A204.1 (cell line): ENCODE data around the gene NXPE3.

ENCODE experiments used
- FAIRE-seq: peaks from 2 replicates; lab custom pipeline; 2012; peaks lifted over from hg19 to GRCh38; lab: Jason Lieb, UNC

Gene NXPE3

DNA sequence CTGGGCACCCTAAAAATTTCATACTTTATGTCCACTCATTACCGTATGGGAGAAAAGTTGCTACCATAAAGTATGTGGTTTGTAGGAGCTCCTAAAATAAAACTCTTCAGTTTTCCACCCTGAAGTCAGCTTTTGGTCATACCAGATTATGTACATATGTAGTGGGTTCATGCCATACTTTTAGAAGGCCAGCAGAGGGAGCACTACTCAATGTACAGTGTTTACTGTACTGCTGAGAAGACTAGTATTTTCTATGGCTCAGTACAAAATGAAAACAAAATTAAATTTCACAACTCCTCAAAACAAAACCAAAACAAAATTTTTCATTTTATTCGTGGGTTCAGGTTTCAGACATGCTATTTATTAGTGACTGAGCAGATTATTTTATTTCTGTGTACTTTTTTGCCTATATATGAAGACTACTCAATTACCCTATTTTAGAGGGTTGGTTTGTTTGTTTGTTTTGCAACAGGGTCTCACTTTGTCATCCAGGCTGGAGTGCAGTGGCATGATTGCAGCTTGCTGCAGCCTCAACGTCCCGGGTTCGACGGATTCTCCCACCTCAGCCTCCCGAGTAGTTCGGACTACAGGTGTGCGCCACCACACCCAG lies 24.3 kb downstream of the NXPE3 start:
- peak; percentile 99 for FAIRE-seq

DNA sequence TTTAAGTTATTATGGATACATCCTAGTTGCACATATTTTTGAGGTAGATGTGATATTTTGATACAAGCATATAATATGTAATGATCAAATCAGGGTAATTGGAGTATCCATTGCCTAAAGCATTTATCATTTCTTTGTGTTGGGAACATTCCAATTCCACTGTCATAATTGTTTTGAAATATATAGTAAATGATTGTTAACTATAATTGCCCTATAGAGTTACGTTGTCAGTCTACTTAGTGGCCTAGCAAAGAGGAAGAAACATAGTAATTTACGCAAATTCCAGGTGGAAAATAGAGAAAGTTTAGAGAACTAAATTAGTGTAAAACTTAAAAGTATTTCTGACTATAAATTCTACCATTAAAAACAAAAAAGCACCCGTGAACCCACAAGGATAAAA lies 24.9 kb downstream of the NXPE3 start:
- FAIRE-seq, result no peak

DNA sequence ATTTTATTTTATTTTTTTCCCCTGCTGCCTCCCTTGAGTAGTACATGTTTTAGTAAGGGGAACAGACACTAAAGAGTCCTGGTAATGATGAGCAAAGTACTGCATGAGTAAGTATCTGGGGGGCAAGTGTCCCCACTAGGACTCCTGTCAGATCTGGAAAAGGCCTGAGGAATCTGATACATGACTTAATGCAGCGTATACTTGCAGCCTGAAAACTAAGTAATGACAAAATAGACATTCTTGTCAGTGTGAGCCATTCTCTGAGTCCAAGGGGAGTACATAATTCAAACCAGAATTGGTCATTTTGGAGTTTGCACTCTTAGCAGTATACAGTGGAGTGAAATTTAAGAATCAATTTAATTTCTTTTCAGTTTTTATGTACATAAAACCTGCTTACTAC lies 27.5 kb downstream of the NXPE3 start:
- no peak for FAIRE-seq

DNA sequence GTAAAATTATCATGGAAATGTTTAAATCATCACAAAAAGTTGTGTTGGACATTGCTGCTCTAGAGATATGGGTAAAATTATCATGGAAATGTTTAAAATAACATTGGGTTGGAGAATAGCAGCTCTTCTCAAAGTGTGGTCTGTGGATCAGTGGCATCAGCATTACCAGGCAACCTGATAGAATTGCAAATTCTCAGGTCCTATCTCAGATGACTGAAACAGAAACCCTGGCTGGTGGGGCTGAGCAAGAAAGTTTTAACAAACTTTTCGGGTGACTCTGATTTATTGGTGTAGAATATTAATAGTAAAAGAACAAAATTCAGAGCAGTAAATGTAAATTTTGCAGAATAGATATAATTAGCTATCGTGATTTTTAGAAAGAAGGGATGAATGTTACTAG lies 28.9 kb downstream of the NXPE3 start:
- FAIRE-seq, result no peak

DNA sequence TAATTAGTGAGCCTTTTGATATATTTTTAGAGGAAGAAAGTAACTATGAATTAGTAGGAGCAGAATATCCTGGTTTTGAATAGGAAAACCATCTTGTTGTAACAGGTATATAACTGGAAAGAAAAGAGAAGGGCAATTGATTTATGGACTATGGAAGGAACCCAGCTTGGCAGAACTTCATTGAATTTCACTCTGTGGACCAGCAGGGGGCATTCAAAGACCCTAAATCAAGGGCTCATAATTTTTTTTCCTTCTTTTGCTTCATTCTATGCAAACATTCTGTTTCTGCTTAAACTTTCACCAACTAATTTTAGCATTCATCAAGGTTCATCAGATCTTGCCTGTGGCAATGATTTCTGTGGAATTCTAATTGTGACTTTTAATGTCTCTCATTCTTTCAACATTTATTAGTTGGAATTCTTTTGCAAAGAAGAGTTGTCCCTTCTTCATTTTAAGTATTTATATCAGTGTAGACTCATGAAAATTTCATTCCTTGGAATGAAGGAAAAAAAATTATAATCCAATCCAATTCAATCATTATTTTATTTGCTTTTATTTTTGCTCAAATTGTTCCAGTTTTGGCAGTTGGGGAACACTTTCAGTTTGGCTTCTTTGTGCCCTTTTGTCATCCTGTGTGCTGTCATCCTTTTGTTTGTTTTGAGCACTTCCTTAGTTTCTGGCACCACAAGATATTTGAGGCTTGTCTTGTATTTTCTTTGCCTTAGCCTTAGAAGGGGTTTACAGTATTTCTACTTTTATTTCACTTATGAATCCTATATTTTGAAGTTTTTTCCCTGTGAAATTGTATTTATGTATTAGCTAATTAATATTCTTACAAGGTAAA lies 30.4 kb downstream of the NXPE3 start:
- FAIRE-seq, result peak; percentile 37

DNA sequence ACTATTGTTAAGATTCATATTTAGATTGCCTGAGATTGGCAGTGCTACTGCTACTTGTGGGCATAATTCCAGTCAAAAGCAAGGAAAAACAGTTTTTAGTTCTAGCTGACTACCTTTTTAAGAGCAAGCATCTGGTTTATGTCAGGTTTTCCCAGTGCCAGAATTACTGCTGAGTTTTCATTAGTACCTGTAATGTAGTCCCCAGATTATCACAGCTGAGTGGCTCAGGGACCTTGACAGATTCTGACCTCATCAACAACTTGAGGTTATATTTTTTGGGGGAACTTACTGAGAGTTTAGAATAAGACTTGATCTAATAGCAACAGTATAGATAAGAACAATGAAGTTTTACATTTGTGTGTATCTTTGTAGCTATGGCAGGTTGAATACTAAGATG lies 31.0 kb downstream of the NXPE3 start:
- no peak for FAIRE-seq

DNA sequence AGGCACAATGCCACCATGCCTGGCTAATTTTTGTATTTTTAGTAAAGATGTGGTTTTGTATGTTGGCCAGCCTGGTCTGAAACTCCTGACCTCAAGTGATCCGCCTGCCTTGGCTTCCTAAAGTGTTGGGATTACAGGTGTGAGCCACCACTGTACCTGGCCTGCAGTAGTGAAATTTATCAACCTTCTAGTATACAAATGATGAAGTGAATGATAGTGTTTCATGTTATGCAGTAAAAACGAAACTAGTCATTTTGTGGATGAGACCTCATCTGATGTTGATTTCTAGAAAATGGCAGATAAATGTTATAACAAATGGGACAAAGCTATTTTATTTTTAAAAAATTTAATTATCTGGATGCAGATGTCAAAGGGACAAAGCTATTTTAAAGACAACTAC lies 32.9 kb downstream of the NXPE3 start:
- no peak for FAIRE-seq

DNA sequence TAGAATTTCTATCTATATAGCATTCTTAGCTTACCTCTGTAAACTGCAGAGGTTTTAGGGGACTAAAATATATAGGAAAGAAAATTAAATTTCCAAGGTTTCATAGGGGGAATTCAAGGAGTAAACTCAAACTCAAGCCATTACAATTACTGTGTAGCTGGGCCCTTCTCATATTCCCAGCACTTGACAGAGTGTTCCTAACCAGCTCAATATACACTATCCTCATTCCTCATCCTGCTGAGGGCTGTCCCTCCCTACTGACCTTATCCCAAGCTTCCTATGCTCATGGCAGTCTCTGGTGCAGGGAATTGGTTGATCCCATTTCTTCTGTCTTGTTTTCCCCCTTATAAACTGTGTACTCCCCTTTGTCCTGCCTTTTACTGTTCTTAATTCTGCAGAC lies 33.9 kb downstream of the NXPE3 start:
- FAIRE-seq, result no peak

DNA sequence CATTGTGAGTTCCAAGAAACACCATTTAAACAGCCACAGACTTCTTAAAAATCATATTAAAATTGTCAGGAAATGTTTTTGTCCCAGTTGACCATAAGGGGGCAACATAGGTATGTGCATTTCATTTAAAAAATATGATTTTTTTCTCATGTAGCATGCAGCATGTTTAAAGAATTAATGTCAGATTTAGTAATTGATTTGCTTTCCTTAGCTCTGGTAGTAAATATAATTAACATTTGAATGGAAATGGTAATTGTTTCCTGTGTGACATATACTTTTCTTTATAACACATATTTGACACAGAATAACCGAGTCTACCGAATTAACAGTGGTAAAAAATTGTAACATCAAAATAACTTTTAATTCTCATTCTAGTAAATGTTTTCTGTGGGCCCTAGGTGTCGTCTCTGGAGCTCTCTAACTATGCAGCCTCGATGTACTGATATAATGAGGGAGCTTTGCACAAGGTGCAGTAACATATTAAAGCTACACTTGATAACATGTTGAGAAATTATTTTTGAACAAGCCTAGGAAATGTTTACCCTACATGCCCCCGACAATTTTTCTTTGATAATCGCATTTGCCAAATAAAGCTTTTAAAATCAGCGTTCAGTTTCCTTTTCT lies 34.9 kb downstream of the NXPE3 start:
- peak; percentile 98 for FAIRE-seq

DNA sequence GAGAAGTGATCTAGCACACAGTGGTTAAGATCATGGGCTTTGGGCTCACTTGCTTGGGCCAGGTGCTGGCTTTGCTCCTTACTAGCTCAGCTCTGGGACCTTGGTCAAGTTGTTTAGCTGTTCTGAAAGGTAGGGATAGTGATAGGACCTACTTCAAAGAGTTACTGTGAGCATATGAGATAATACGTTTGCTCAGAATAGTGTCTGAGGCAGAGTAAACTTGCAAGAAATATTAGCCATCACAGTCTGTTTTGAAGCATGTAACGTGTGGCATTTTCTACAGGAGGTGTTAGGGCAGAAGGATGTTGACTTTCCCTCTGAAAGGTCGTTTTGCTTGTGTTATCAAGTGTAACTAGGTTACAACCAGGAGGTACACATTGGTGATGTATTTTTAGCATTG lies 35.8 kb downstream of the NXPE3 start:
- FAIRE-seq, result no peak

DNA sequence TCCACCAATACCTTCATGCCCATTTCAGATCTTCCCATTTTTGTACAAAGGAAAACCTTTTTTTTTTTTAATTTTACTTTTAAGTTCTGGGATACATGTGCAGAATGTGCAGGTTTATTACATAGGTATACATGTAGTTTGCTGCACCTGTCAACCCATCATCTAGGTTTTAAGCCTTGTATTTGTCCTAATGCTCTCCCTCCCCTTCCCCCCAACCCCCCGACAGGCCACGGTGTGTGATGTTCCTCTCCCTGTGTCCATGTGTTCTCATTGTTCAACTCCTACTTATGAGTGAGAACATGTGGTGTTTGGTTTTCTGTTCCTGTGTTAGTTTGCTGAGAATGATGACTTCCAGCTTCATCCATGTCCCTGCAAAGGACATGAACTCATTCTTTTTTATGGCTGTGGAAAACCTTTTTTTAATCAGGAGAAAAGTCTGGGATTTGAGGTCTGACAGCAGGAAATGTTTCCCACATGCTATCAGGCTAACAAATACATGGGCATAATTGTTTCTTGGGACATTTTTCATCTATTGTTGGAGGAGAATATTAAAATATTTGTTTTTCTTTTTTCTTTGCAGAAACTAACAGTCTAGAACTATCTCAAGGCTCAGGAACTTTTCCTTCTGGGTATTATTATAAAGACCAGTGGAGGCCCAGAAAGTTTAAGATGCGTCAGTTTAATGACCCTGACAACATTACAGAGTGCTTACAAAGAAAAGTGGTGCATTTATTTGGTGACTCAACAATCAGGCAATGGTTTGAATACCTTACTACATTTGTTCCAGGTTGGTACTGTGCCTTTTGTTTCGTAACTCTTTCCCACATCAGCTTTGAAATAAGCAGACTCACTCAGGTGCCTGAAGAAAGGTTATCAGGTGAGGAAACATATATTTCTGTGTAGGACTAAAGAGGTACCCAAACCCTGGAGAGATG lies 37.5 kb downstream of the NXPE3 start:
- no peak for FAIRE-seq

DNA sequence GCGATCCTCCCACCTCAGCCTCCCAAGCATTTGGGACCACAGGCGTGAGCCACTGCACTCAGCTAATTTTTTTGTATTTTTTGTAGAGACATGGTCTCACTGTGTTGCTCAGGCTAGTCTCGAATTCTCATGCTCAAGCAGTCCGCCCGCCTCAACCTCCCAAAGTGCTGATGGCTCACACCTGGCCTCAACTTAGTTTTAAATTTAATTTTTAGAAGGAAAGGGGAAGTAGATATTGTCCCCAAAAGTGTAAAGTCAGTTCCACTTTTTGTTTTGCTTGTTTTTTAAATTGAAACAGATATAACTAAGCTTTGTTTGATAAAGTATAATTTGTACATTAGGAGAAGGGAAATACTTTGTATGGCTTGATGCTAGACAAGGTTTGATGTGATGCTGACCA lies 39.0 kb downstream of the NXPE3 start:
- no peak for FAIRE-seq

DNA sequence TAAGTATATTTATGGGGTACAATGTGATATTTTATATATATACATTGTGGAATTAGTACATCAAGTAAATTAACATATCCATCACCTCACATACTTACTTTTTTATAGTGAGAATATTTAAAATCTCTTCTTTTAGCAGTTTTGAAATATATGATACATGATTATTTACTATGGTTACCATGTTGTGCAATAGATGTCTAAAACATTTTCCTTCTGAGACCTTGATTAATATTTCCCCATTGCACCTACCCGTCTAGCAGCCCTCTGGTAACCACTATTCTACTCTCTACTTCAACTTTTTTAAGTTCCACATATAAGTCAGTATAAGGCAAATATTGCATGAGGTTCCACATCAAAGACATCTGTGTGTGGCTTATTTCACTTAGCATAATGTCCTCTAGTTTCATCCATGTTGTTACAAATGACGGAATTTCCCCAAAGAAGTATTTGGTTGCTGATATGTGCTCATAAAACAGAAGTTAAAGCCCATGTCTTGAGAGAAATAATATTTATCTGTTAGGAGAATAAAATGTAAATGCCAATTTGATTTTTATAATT lies 40.7 kb downstream of the NXPE3 start:
- no peak for FAIRE-seq

DNA sequence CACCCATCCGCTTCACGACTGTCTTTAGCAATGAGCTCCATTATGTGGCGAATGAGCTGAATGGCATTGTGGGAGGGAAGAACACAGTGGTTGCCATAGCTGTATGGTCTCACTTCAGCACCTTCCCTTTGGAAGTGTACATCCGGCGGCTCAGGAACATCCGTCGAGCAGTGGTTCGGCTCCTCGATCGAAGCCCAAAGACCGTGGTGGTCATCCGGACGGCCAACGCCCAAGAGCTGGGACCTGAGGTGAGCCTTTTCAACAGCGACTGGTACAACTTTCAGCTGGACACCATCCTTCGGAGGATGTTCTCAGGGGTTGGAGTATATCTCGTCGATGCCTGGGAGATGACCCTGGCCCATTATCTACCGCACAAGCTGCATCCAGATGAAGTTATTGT lies 42.5 kb downstream of the NXPE3 start:
- no peak for FAIRE-seq

DNA sequence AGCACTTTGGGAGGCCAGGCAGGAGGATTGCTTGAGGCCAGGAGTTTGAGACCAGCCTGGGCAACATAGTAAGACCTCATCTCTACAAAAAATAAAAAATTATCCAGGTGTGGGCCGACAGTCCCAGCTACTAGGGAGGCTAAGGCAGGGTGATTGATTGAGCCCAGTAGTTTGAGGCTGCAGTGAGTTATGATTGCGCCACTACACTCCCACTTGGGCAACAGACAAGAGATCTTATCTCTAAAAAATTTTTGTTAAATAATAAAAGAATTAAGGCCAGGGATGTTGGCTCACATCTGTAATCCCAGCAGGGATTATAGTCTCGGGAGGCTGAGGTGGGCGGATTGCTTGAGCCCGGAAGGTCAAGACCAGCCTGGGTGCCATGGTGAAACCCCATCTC lies 44.5 kb downstream of the NXPE3 start:
- FAIRE-seq, result no peak

DNA sequence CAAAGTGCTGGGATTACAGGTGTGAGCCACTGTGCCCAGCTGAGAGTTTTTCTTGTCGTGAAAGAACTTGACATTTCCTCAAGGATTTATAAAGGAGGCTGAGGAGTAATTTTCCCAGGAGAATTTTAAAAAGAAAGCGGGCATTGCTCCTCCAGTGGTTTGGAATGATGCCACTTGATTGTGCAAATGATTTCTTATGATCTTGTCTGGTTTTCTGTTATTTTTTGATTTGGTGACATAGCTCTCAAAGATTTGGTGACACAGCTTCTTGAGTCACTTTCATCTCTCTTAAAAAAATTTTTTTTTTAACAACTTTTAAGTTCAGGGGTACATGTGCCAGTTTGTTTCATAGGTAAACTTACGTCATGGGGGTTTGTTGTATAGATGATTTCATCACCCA lies 45.7 kb downstream of the NXPE3 start:
- no peak for FAIRE-seq

DNA sequence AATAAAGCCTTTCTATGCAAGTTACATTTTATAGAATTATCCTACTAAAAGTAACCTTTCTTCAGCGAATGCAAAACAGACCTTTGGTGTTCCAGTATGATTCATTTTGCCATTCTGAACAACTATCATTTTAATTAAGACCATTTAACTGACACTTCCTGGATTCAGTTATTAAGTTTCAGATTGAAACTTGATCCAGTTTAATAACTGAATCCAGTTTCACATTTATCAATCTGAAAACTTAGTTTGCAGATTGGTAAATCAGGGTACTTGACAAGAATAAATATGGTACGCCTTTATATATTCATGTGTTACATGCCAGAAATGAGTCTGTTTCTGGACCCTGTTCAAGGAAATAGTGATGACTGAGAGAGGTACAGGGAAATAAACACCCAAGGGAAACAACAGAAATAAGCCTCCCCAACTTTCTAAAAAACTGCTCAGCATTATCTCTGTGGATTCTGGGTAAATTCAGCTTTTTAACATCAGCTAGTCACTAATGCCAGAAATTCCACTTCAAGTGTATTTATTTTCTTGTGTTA lies 47.0 kb downstream of the NXPE3 start:
- no peak for FAIRE-seq

DNA sequence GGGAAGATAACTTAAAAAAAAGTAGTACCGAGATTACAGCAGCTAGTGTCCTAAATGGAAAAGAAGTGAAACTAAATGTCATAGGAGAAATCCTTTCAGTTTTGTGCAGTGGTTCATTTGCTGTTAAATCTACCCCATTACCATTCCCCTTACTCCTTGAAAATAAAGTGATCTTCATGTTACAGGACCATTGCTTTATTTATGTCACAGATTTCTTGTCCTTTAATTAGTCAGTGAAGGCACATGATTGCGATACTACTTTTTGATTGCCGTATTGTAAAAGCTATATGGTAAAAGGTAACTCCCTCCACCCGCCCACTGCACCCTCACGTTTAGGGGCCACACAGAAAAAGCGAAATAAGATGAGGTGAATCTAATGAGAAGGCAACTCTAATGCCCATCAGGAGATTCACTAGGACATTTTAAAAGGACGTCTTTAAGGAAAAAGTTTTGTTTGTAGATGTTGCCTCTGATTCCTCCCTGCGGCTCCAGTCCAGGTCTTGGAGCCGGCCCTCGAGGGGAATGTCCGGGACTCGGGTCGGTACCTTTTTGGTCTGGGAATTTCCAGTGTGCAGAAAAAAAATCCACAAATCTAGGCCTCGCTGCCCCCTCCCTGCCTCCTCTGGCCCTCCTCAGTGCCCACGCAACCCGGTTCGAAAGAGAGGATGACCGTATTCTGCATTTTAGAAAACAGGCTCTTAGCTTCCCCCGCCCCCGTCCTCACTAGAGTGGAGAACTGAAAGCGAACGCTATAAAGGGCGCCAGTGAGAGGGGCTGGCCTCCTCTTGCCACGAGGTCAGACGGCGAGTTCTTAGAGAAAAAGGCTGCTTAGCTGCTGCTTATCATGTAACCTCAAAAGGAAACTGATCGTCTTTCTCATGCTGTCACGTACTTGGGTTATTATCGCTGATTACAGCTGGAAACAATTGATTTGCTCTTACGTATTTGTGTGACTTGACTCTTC lies 48.5 kb downstream of the NXPE3 start:
- peak; percentile 43 for FAIRE-seq

DNA sequence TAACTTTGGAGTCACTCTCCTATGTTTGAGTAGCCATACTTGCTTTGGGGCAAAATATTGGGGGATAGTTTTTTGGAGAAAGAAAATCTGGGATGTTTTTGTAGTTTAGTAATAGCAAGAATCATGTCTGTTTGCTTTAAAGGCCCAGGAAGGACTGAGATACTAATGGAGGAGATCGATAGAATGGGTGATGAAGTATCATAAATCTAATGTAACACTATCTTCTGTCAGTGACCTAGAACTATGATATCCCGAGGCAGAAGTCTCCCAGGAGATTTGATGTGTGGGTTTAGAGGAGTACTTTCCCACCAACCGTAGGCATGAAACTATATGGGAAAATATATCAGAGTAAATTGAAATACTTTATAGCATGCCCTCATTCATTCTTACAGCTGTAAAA lies 49.3 kb downstream of the NXPE3 start:
- no peak for FAIRE-seq

DNA sequence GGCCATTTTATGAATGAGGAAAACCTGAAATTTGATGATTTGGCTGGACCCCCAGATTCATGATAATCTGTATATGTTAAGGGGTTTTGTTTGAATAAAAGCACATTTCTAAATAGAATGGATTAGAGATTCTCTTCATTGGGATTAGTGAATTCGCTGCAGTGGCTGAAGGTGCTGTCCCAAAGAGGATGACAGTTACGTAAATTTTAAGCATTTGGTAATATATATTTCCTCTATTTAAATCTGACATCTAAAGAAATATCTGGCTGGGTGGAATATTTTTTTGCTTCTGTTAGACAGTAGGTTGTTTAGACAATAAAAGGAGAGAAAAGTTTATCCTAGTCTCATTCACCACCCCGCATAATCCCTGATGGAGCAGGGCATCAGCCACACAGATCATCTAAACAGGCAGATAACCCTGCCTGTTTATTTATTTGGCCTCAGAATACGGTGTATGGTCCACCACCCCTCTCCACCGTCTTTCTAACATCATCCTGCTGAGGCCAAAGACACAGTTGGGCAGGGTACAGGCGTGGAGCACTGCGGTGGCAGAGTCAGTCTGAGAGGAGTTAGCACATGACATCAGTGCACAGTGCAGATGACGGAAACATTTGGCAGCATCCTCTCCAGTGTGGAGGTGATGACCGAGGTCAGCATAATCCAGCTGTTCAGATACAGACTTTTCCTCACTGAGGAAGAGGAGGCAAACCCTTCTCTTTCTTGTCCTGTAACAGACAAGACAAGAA lies 49.9 kb downstream of the NXPE3 start:
- FAIRE-seq, result no peak
